HCT116 (cell line): ENCODE data around the gene CHKA. TPM values are rescaled to one million over a fixed set of nuclear protein-coding genes. Genes with fewer than 3 reads are reported as not detected.

Source experiments
- ATAC-seq: fragments of 200-7000 bp; cut with Tn5 transposase; 2 replicates; pipeline ENCODE4 v1.9.1; 2020; ENCODE audit warnings: mild to moderate bottlenecking, moderate library complexity
- BruUV-seq: library from RNA; stranded (reverse); fragments of 400-500 nt; replicated peaks from 2 replicates; lab custom pipeline; 2021; lab: Mats Ljungman, UMichigan
- CTCF ChIA-PET: fragments of 300-600 bp; sonication (Branson Sonifier 250); formaldehyde crosslinking; loops from one replicate; lab custom pipeline; 2021; ENCODE audit warnings: antibody characterized with exemption; lab: Charles Lee
- POLR2A ChIA-PET: fragments of 300-600, 350-600 bp; sonication (Branson Sonifier 250); formaldehyde crosslinking; loops from one replicate; lab custom pipeline; 2021; ENCODE audit warnings: antibody characterized with exemption; lab: Charles Lee
- RAD21 ChIA-PET, 2 experiments: fragments of 300-600 bp; sonication (Branson Sonifier 250); formaldehyde crosslinking; loops; one replicate each; lab custom pipeline; 2023; ENCODE audit warnings: low total read pairs in 2 of 2; ENCODE audit not compliant: uncharacterized antibody in 2 of 2, unreplicated experiment in 2 of 2, low non-redundant PET in 1 of 2; lab: Charles Lee
- DNase-seq: peaks from one replicate; pipeline ENCODE4 v3.0.0-alpha.2; 2010; ENCODE audit warnings: low read depth, low spot score
- H2AFZ ChIP-seq: fragments of 200-600 bp; shearing (Covaris generic), sonication (generic); 2 replicates; pipeline ENCODE4 v1.6.1; 2017; ENCODE audit warnings: low read depth, mixed run types, mixed read lengths, antibody characterized with exemption, low read length; ENCODE audit not compliant: poor library complexity, severe bottlenecking
- H3K27ac ChIP-seq: 2 replicates; pipeline ENCODE4 v1.5.1; 2012; ENCODE audit warnings: low read depth, low read length
- H3K27me3 ChIP-seq: fragments of 200-600 bp; sonication (generic); 2 replicates; pipeline ENCODE4 v1.6.1; 2016; ENCODE audit warnings: mixed run types, low read length, mixed read lengths; ENCODE audit not compliant: insufficient read depth
- H3K36me3 ChIP-seq, 2 experiments: fragments of 200-500 bp in 1 of 2; fragments of 200-600 bp in 1 of 2; sonication (Bioruptor generic) in 1 of 2; sonication (generic) in 1 of 2; 2 replicates each; pipeline versions ENCODE4 v1.5.1 to v1.6.1; 2014 to 2016; ENCODE audit warnings: low read length in 2 of 2, inconsistent platforms in 1 of 2, mixed read lengths in 1 of 2, mixed run types in 1 of 2; ENCODE audit not compliant: insufficient read depth in 2 of 2, control insufficient read depth in 1 of 2
- H3K4me1 ChIP-seq, 2 experiments: fragments of 200-600 bp in 1 of 2; sonication (generic) in 1 of 2; 2 replicates each; pipeline versions ENCODE4 v1.5.1 to v1.6.1; 2012 to 2017; ENCODE audit warnings: low read length in 2 of 2, inconsistent platforms in 1 of 2, mild to moderate bottlenecking in 1 of 2, mixed read lengths in 1 of 2, mixed run types in 1 of 2, moderate library complexity in 1 of 2; ENCODE audit not compliant: insufficient read depth in 2 of 2, control insufficient read depth in 1 of 2
- H3K4me2 ChIP-seq: fragments of 200-600 bp; sonication (generic); 2 replicates; pipeline ENCODE4 v1.6.1; 2017; ENCODE audit warnings: mixed run types, low read length, mixed read lengths
- H3K4me3 ChIP-seq, 2 experiments: fragments of 200-600 bp in 1 of 2; sonication (generic) in 1 of 2; replicated peaks in 1 of 2; 2 replicates each; pipeline ENCODE4 v1.5.1; 2011 to 2016; ENCODE audit warnings: low read length in 2 of 2, control low read depth in 1 of 2, low read depth in 1 of 2, mild to moderate bottlenecking in 1 of 2, mixed read lengths in 1 of 2, mixed run types in 1 of 2
- H3K79me2 ChIP-seq: fragments of 200-600 bp; sonication (generic); 2 replicates; pipeline ENCODE4 v1.6.1; 2017; ENCODE audit warnings: mild to moderate bottlenecking, mixed run types, low read length, moderate library complexity, mixed read lengths; ENCODE audit not compliant: insufficient read depth
- H3K9ac ChIP-seq: fragments of 200-600 bp; sonication (generic); 2 replicates; pipeline ENCODE4 v1.6.1; 2016; ENCODE audit warnings: low read length, mixed read lengths
- H3K9me2 ChIP-seq: fragments of 200-600 bp; sonication (generic), shearing (Covaris generic); 2 replicates; pipeline ENCODE4 v1.6.1; 2017; ENCODE audit warnings: mixed run types, mild to moderate bottlenecking, moderate library complexity; ENCODE audit not compliant: insufficient read depth
- H3K9me3 ChIP-seq, 2 experiments: fragments of 200-500 bp in 1 of 2; fragments of 200-600 bp in 1 of 2; sonication (Bioruptor generic) in 1 of 2; sonication (generic) in 1 of 2; 2 replicates each; pipeline ENCODE4 v1.6.1; 2014 to 2017; ENCODE audit warnings: low read length in 2 of 2, mixed read lengths in 2 of 2, inconsistent platforms in 1 of 2, low read depth in 1 of 2, mild to moderate bottlenecking in 1 of 2, mixed run types in 1 of 2, moderate library complexity in 1 of 2; ENCODE audit not compliant: control insufficient read depth in 1 of 2, insufficient read depth in 1 of 2
- H4K20me1 ChIP-seq: fragments of 200-600 bp; sonication (generic), shearing (Covaris generic); 2 replicates; pipeline ENCODE4 v1.6.1; 2017; ENCODE audit warnings: mixed run types, mild to moderate bottlenecking, moderate library complexity; ENCODE audit not compliant: insufficient read depth
- EGR1 ChIP-seq: IDR thresholded peaks from 2 replicates; pipeline ENCODE4 v1.6.1; 2012; ENCODE audit warnings: low read depth
- EZH2 ChIP-seq: fragments of 200-600 bp; sonication (generic); IDR thresholded peaks from 2 replicates; pipeline ENCODE4 v1.6.1; 2017; ENCODE audit warnings: antibody characterized with exemption, mixed run types
- JUND ChIP-seq: IDR thresholded peaks from 2 replicates; pipeline ENCODE4 v1.6.1; 2012
- POLR2A ChIP-seq: IDR thresholded peaks from 2 replicates; pipeline ENCODE4 v1.7.0; 2011; ENCODE audit warnings: borderline replicate concordance; ENCODE audit not compliant: insufficient read depth, insufficient read length; ENCODE audit errors: extremely low read depth
- intact Hi-C: fragments of 100-400 bp; cut with micrococcal nuclease; formaldehyde crosslinking; loops from 2 replicates; pipeline ENCODE4 v1.10.0; 2022
- total RNA-seq: library from RNA; stranded (reverse); gene quantifications from one replicate; pipeline ENCODE4 v1.2.1, GENCODE V29; 2021; ENCODE audit not compliant: unreplicated experiment
- TF ChIP-seq, protein P1 (sequence below), 3 experiments: fragments of 200-600 bp in 1 of 3; sonication (generic) in 1 of 3; IDR thresholded peaks in 2 of 3; conservative IDR thresholded peaks in 1 of 3; 2 replicates each; pipeline ENCODE4 v1.5.1; 2012 to 2017; ENCODE audit warnings: low read depth in 2 of 3, low read length in 2 of 3, antibody characterized with exemption in 1 of 3, borderline replicate concordance in 1 of 3, control low read depth in 1 of 3, mild to moderate bottlenecking in 1 of 3, mixed read lengths in 1 of 3, mixed run types in 1 of 3, moderate library complexity in 1 of 3; ENCODE audit not compliant: insufficient read depth in 1 of 3

Gene CHKA
- total RNA-seq, 1 experiment from 2014 or later: 33.1 TPM

DNA sequence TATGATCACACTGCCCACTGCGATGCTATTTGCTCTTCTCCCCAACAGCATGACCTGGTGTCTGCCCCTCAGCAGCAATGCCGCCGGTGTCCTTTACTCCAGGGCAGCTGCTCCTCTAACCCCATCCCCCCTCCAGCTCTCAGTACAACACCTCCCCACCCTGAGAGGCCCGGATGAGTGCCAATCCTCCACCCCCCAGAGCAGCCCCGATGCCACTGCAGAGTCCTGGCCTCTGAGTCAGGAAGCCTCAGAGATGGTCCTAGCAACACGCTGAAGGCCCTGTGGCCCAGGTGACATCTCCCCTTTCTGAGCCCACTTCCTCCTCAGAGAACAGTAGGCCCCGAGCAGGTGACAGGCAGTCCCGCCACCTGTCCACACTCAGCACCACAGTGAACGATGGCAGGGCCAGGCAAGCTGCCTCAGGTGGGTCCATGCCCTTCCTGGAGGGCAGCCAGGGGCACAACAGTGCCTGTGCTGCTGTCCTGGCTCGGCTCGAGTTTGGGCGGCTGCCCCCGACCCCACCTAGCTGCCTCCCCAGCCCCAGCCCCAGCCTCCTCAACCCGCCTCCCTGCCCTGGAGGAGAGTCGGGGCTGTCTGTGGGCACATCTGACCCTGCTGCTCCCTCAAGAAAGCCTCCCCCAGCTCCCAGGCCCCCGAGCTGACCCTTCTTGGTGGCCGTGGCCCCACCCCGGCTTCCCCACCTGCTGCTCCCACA is 94.6 kb downstream of the CHKA start (continued):
- TF ChIP-seq EZH2 (no peak), EGR1 (no peak)

DNA sequence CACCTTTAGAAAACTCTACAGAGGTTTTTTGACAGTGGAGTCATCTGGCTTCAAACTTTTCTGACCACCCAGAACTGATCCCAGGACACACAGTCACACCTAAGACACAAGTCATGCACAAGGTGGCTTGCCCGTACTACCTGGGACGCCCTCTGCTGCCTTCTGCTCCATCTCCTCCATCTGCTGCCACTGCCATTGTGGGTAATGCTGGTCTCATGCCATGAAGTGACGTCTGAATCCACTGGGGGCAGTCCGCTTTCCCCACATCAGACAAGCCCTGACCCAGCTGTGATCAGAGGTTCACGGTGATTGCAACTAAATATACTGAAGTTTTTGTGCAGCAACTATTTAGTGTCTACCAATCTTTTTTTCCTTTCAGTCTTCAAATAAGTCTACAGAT is 96.1 kb downstream of the CHKA start:
- Histone ChIP-seq H2AFZ (no peak overlapping the region), H3K27me3 (no peaks in the 10 kb centered on the region)
- DNase-seq: no peak
- TF ChIP-seq POLR2A (no peak), JUND (no peak)
- TF ChIP-seq, protein P1, sequence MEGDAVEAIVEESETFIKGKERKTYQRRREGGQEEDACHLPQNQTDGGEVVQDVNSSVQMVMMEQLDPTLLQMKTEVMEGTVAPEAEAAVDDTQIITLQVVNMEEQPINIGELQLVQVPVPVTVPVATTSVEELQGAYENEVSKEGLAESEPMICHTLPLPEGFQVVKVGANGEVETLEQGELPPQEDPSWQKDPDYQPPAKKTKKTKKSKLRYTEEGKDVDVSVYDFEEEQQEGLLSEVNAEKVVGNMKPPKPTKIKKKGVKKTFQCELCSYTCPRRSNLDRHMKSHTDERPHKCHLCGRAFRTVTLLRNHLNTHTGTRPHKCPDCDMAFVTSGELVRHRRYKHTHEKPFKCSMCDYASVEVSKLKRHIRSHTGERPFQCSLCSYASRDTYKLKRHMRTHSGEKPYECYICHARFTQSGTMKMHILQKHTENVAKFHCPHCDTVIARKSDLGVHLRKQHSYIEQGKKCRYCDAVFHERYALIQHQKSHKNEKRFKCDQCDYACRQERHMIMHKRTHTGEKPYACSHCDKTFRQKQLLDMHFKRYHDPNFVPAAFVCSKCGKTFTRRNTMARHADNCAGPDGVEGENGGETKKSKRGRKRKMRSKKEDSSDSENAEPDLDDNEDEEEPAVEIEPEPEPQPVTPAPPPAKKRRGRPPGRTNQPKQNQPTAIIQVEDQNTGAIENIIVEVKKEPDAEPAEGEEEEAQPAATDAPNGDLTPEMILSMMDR (IDR thresholded peaks at IDR 0.05 in 2 of 3, conservative IDR thresholded peaks at IDR 0.05 in 1 of 3; ENCODE audit: borderline replicate concordance in 1 of 3, insufficient read depth in 1 of 3, low read depth in 2 of 3, low read length in 2 of 3): peak in 1 of 3 experiments; percentile 19; a peak in 2 of 6 replicates
- TF ChIP-seq, all 23 proteins: peak for 1
- ChIA-PET CTCF (no interaction called here), RAD21 (no interaction called here), POLR2A (no interaction called here)
- peaks cover 39 to 69% of the 10 kb centered on the region in 2 experiments for H3K4me1 ChIP-seq
- H3K79me2 ChIP-seq: no peaks in the 10 kb centered on the region
- ATAC-seq: peak; percentile 29
- H3K9ac ChIP-seq: no peak overlapping the region
- intact Hi-C loops: loop anchor here (5.0 kb wide), 1 partner anchor 182 kb away; no protein-coding TSS in a partner anchor
- H3K27ac ChIP-seq: no peak overlapping the region
- H3K4me2 ChIP-seq: peak overlapping the region; percentile 7; the same call in 1 of the 2 replicates
- no TSS peak for BruUV-seq
- no peaks in the 10 kb centered on the region for H3K9me2 ChIP-seq
- H4K20me1 ChIP-seq: no peaks in the 10 kb centered on the region
- H3K36me3 ChIP-seq: no peaks in the 10 kb centered on the region
- H3K9me3 ChIP-seq: peaks cover 0 to 5% of the 10 kb centered on the region in 2 experiments; a peak in 1 of 4 replicates
- no peak overlapping the region for H3K4me3 ChIP-seq
